CD4-positive, alpha-beta memory T cell (primary cell): ENCODE data around the gene AGXT. TPM values are rescaled to one million over a fixed set of nuclear protein-coding genes. Genes with fewer than 3 reads are reported as not detected.

ENCODE experiments used
- CTCF ChIA-PET: fragments of 350-600 bp; sonication (Branson Sonifier 250); formaldehyde crosslinking; loops from one replicate; lab custom pipeline; 2021; ENCODE audit warnings: inconsistent platforms; ENCODE audit not compliant: partially characterized antibody; lab: Charles Lee
- POLR2A ChIA-PET: fragments of 350-600 bp; sonication (Branson Sonifier 250); formaldehyde crosslinking; loops from one replicate; lab custom pipeline; 2021; ENCODE audit not compliant: partially characterized antibody; lab: Charles Lee
- DNase-seq, 5 donors: peaks; one replicate each; pipeline versions ENCODE4 v3.0.0 to v3.0.0-alpha.2; 2020 to 2022; ENCODE audit warnings: mixed read lengths in 1 of 5
- H3K27ac ChIP-seq: one replicate; pipeline ENCODE4 v1.7.0; 2013; ENCODE audit warnings: low read depth, low read length
- H3K27me3 ChIP-seq: 2 replicates; pipeline ENCODE4 v1.7.0; 2013; ENCODE audit warnings: mild to moderate bottlenecking, low read length, moderate library complexity; ENCODE audit not compliant: insufficient read depth
- H3K36me3 ChIP-seq: 2 replicates; pipeline ENCODE4 v1.7.0; 2013; ENCODE audit warnings: mild to moderate bottlenecking, low read length, moderate library complexity; ENCODE audit not compliant: insufficient read depth
- H3K4me1 ChIP-seq: 2 replicates; pipeline ENCODE4 v1.7.0; 2013; ENCODE audit warnings: mild to moderate bottlenecking, low read length, moderate library complexity; ENCODE audit not compliant: insufficient read depth
- H3K4me3 ChIP-seq, 2 donors: one replicate each; pipeline ENCODE4 v1.7.0; 2013; ENCODE audit warnings: low read length in 2 of 2, mild to moderate bottlenecking in 1 of 2
- H3K9me3 ChIP-seq, 2 donors: one replicate each; pipeline ENCODE4 v1.7.0; 2013; ENCODE audit warnings: low read length in 2 of 2, control low read depth in 1 of 2; ENCODE audit not compliant: control insufficient read depth in 1 of 2
- H3K27ac Mint-ChIP-seq, 7 donors: one replicate each; pipeline ENCODE4 v1.8.0; 2020 to 2021; ENCODE audit warnings: mixed read lengths in 7 of 7, mild to moderate bottlenecking in 6 of 7, inconsistent platforms in 3 of 7, moderate library complexity in 3 of 7
- H3K27me3 Mint-ChIP-seq, 2 donors: one replicate each; pipeline ENCODE4 v1.8.0; 2020 to 2021; ENCODE audit warnings: mixed read lengths in 2 of 2
- H3K36me3 Mint-ChIP-seq, 2 donors: one replicate each; pipeline ENCODE4 v1.8.0; 2020 to 2021; ENCODE audit warnings: mixed read lengths in 2 of 2, inconsistent platforms in 1 of 2, mild to moderate bottlenecking in 1 of 2
- H3K4me1 Mint-ChIP-seq, 4 donors: one replicate each; pipeline ENCODE4 v1.8.0; 2020 to 2021; ENCODE audit warnings: mixed read lengths in 4 of 4, mild to moderate bottlenecking in 1 of 4
- H3K4me3 Mint-ChIP-seq, 8 donors: one replicate each; pipeline ENCODE4 v1.8.0; 2020 to 2021; ENCODE audit warnings: mixed read lengths in 8 of 8, mild to moderate bottlenecking in 7 of 8, moderate library complexity in 6 of 8, inconsistent platforms in 3 of 8
- H3K9me3 Mint-ChIP-seq, 8 donors: one replicate each; pipeline ENCODE4 v1.8.0; 2020 to 2021; ENCODE audit warnings: mixed read lengths in 8 of 8, mild to moderate bottlenecking in 5 of 8, inconsistent platforms in 3 of 8, moderate library complexity in 1 of 8
- intact Hi-C: fragments of 100-400 bp; cut with micrococcal nuclease; formaldehyde crosslinking; loops from one replicate; pipeline ENCODE4 v1.15.1; 2023
- polyA plus RNA-seq, 2 donors: library from polyadenylated mRNA; unstranded; fragments of 300-500 nt; fragmentation: Illumina TruSeq; gene quantifications; one replicate each; pipeline ENCODE4 v1.2.3, GENCODE V29; 2021
- total RNA-seq, 2 experiments: library from RNA; stranded (reverse); gene quantifications; one replicate each; pipeline ENCODE4 v1.2.3, GENCODE V29; 2021

Gene AGXT
- total and polyA plus RNA-seq, 4 experiments from 2014 or later, result not detected

- Histone ChIP-seq H3K4me3 (no peak overlapping the region), H3K4me1 (peaks cover 12% of the 10 kb centered on the region), H3K27me3 (no peaks in the 10 kb centered on the region), H3K36me3 (no peaks in the 10 kb centered on the region), H3K9me3 (no peaks in the 10 kb centered on the region), H3K27ac (no peak overlapping the region)
- DNase-seq, result no peak
- intact Hi-C loops, result loop anchor here (5.0 kb wide), 3 partner anchors 322 to 523 kb away; partner anchors contain the start of genes FARP2 and GPC1
- H3K4me1 Mint-ChIP-seq, result peaks cover 0 to 6% (median 3%) of the 10 kb centered on the region in 4 donors
- H3K27me3 Mint-ChIP-seq, result peaks cover 7 to 13% of the 10 kb centered on the region in 2 donors
- H3K9me3 Mint-ChIP-seq, result no peaks in the 10 kb centered on the region
- peaks cover 0 to 1% of the 10 kb centered on the region in 2 donors for H3K36me3 Mint-ChIP-seq
- H3K4me3 Mint-ChIP-seq, result no peak overlapping the region
- CTCF ChIA-PET, result no interaction called here
- peak overlapping the region in 5 of 7 donors; percentile 27 to 85 (median 55) for H3K27ac Mint-ChIP-seq
- POLR2A ChIA-PET, result no interaction called here
Observed at GRCh38 chr2:240834377-240834975, 34.1 kb upstream of the AGXT start.

GRCh38 chr2:240835528-240835927, 33.1 kb upstream of the AGXT start:
- POLR2A ChIA-PET, result no interaction called here
- peak overlapping the region in 3 of 7 donors; percentile 27 to 65 (median 64) for H3K27ac Mint-ChIP-seq

GRCh38 chr2:240836781-240837467, 31.7 kb upstream of the AGXT start:
- H3K27ac ChIP-seq, result no peak overlapping the region
- peaks cover 7% of the 10 kb centered on the region for H3K4me1 ChIP-seq
- no peak overlapping the region for H3K4me3 Mint-ChIP-seq
- H3K9me3 ChIP-seq, result no peaks in the 10 kb centered on the region
- H3K4me1 Mint-ChIP-seq, result peaks cover 0 to under 1% (median 0%) of the 10 kb centered on the region in 4 donors
- CTCF ChIA-PET, result interaction anchor here (1.0 kb wide), 1 partner anchor 15 kb away, joined by 5 read pairs; no protein-coding TSS in a partner anchor
- POLR2A ChIA-PET, result no interaction called here
- no peaks in the 10 kb centered on the region for H3K9me3 Mint-ChIP-seq
- intact Hi-C loops, result no loop called here
- DNase-seq, result no peak
- H3K4me3 ChIP-seq, result no peak overlapping the region
- H3K27me3 Mint-ChIP-seq, result peaks cover 3 to 17% of the 10 kb centered on the region in 2 donors
- peaks cover 0 to 1% of the 10 kb centered on the region in 2 donors for H3K36me3 Mint-ChIP-seq
- H3K36me3 ChIP-seq, result no peaks in the 10 kb centered on the region
- peak overlapping the region in 1 of 7 donors; percentile 64 for H3K27ac Mint-ChIP-seq
- peaks cover 4% of the 10 kb centered on the region for H3K27me3 ChIP-seq

More at GRCh38 chr2:240835528-240835927, 33.1 kb upstream of the AGXT start:
- intact Hi-C loops, result no loop called here
- Mint-ChIP-seq H3K9me3 (no peaks in the 10 kb centered on the region), H3K36me3 (peaks cover 0 to 1% of the 10 kb centered on the region in 2 donors), H3K4me1 (peaks cover 0 to 6% (median 3%) of the 10 kb centered on the region in 4 donors), H3K27me3 (peaks cover 4 to 16% of the 10 kb centered on the region in 2 donors), H3K4me3 (peak overlapping the region in 1 of 8 donors; percentile 48)
- no peak overlapping the region for H3K27ac ChIP-seq
- no peak for DNase-seq
- H3K36me3 ChIP-seq, result no peaks in the 10 kb centered on the region
- H3K4me3 ChIP-seq, result no peak overlapping the region
- CTCF ChIA-PET, result no interaction called here
- H3K4me1 ChIP-seq, result peaks cover 12% of the 10 kb centered on the region
- no peaks in the 10 kb centered on the region for H3K27me3 ChIP-seq
- no peaks in the 10 kb centered on the region for H3K9me3 ChIP-seq

GRCh38 chr2:240837621-240838020, 31.0 kb upstream of the AGXT start:
- ChIA-PET POLR2A (no interaction called here), CTCF (interaction anchor here (1.0 kb wide), 1 partner anchor 14 kb away, joined by 5 read pairs; no protein-coding TSS in a partner anchor)
- Mint-ChIP-seq H3K27ac (peak overlapping the region in 1 of 7 donors; percentile 16), H3K4me1 (no peaks in the 10 kb centered on the region), H3K4me3 (no peak overlapping the region), H3K36me3 (no peaks in the 10 kb centered on the region), H3K27me3 (peaks cover 3 to 17% of the 10 kb centered on the region in 2 donors), H3K9me3 (no peaks in the 10 kb centered on the region)
- Histone ChIP-seq H3K4me3 (no peak overlapping the region), H3K36me3 (no peaks in the 10 kb centered on the region), H3K27ac (no peak overlapping the region), H3K9me3 (no peaks in the 10 kb centered on the region), H3K27me3 (peaks cover 4% of the 10 kb centered on the region), H3K4me1 (peaks cover 4% of the 10 kb centered on the region)
- no peak for DNase-seq
- intact Hi-C loops, result no loop called here

- H3K27ac ChIP-seq, result no peak overlapping the region
- H3K4me3 Mint-ChIP-seq, result no peak overlapping the region
- no peaks in the 10 kb centered on the region for H3K9me3 Mint-ChIP-seq
- ChIA-PET CTCF (interaction anchor here (0.8 to 2.2 kb wide), 4 partner anchors 253 to 808 kb away, joined by 3 to 22 read pairs (median 3); no protein-coding TSS in a partner anchor), POLR2A (no interaction called here)
- no peaks in the 10 kb centered on the region for H3K4me1 Mint-ChIP-seq
- H3K36me3 ChIP-seq, result no peaks in the 10 kb centered on the region
- no peak overlapping the region for H3K4me3 ChIP-seq
- peaks cover 3 to 19% of the 10 kb centered on the region in 2 donors for H3K27me3 Mint-ChIP-seq
- H3K9me3 ChIP-seq, result no peaks in the 10 kb centered on the region
- peaks cover 4% of the 10 kb centered on the region for H3K27me3 ChIP-seq
- H3K4me1 ChIP-seq, result no peaks in the 10 kb centered on the region
- H3K36me3 Mint-ChIP-seq, result no peaks in the 10 kb centered on the region
- no peak overlapping the region for H3K27ac Mint-ChIP-seq
- no peak for DNase-seq
- intact Hi-C loops, result loop anchor here (1.0 kb wide), 1 partner anchor 325 kb away; no protein-coding TSS in a partner anchor
Observed at GRCh38 chr2:240839152-240840143, 29.2 kb upstream of the AGXT start.

- no peak overlapping the region for H3K4me3 ChIP-seq
- peak overlapping the region in 1 of 7 donors; percentile 22 for H3K27ac Mint-ChIP-seq
- H3K4me1 Mint-ChIP-seq, result no peaks in the 10 kb centered on the region
- H3K4me1 ChIP-seq, result no peaks in the 10 kb centered on the region
- no peaks in the 10 kb centered on the region for H3K36me3 Mint-ChIP-seq
- H3K27me3 Mint-ChIP-seq, result peaks cover 3 to 17% of the 10 kb centered on the region in 2 donors
- H3K9me3 Mint-ChIP-seq, result peaks cover 0 to 2% (median 0%) of the 10 kb centered on the region in 8 donors
- peak in 2 of 5 donors; percentile 15 to 32 for DNase-seq
- H3K9me3 ChIP-seq, result no peaks in the 10 kb centered on the region
- CTCF ChIA-PET, result interaction anchor here (0.8 to 2.2 kb wide), 5 partner anchors 11 to 807 kb away, joined by 3 to 22 read pairs (median 3); no protein-coding TSS in a partner anchor
- H3K27me3 ChIP-seq, result peaks cover 4% of the 10 kb centered on the region
- H3K36me3 ChIP-seq, result no peaks in the 10 kb centered on the region
- POLR2A ChIA-PET, result no interaction called here
- no peak overlapping the region for H3K27ac ChIP-seq
- no peak overlapping the region for H3K4me3 Mint-ChIP-seq
- intact Hi-C loops, result loop anchor here (1.0 kb wide), 1 partner anchor 326 kb away; no protein-coding TSS in a partner anchor
Observed at GRCh38 chr2:240840435-240841060, 28.1 kb upstream of the AGXT start.
